ENCODE results near the gene THSD4. TPM values are rescaled to one million over a fixed set of nuclear protein-coding genes. Genes with fewer than 3 reads are reported as not detected.
A peak's percentile ranks its signal among the peaks of the same experiment; 100 is the strongest.

Gene THSD4
- total and polyA plus RNA-seq, 4 donors = 6.0 to 42.4 (median 18.5) TPM

- no peak for TF ChIP-seq CTCF (IDR thresholded peaks at IDR 0.05; ENCODE audit: control extremely low read depth, extremely low read depth)
- DNase-seq (no peak), ATAC-seq (ENCODE audit: insufficient read depth, low FRiP score) (peak; percentile 62)
- Histone ChIP-seq H3K9ac (ENCODE audit: insufficient read depth in 1 of 2, low read length in 2 of 2) (peak overlapping the region in 1 of 2 donors; percentile 47), H3K9me3 (ENCODE audit: control insufficient read depth in 4 of 4, insufficient read depth in 3 of 4, low read length in 3 of 4) (no peaks in the 10 kb centered on the region), H3K27me3 (ENCODE audit: control insufficient read depth in 3 of 3, insufficient read depth in 3 of 3, low read length in 2 of 3) (no peaks in the 10 kb centered on the region), H3K36me3 (ENCODE audit: control insufficient read depth in 4 of 4, insufficient read depth in 4 of 4, low read length in 4 of 4) (no peaks in the 10 kb centered on the region), H3K4me3 (no peak overlapping the region), H3K4me1 (ENCODE audit: control insufficient read depth in 5 of 5, insufficient read depth in 5 of 5, low read length in 5 of 5) (peaks cover 7 to 66% (median 22%) of the 10 kb centered on the region in 5 donors), H3K27ac (ENCODE audit: low read depth in 1 of 2, low read length in 1 of 2) (peak overlapping the region; percentile 54 to 80)
- WGBS, 2 donors = 65 to 82% methylated on average over 14 of the region's 14 CpGs
Measured at GRCh38 chr15:71329497-71330260, 214.4 kb downstream of the THSD4 start.

- Histone ChIP-seq H3K27me3 (ENCODE audit: control insufficient read depth in 3 of 3, insufficient read depth in 3 of 3, low read length in 2 of 3) (no peaks in the 10 kb centered on the region), H3K36me3 (ENCODE audit: control insufficient read depth in 4 of 4, insufficient read depth in 4 of 4, low read length in 4 of 4) (no peaks in the 10 kb centered on the region), H3K4me3 (no peak overlapping the region), H3K9me3 (ENCODE audit: control insufficient read depth in 4 of 4, insufficient read depth in 3 of 4, low read length in 3 of 4) (no peaks in the 10 kb centered on the region), H3K27ac (ENCODE audit: low read depth in 1 of 2, low read length in 1 of 2) (peak overlapping the region in 1 of 2 donors; percentile 80), H3K9ac (ENCODE audit: insufficient read depth in 1 of 2, low read length in 2 of 2) (no peak overlapping the region), H3K4me1 (ENCODE audit: control insufficient read depth in 5 of 5, insufficient read depth in 5 of 5, low read length in 5 of 5) (peaks cover 7 to 76% (median 22%) of the 10 kb centered on the region in 5 donors)
- no peak for DNase-seq
- ATAC-seq (ENCODE audit: insufficient read depth, low FRiP score) = no peak
- TF ChIP-seq CTCF (IDR thresholded peaks at IDR 0.05; ENCODE audit: control extremely low read depth, extremely low read depth) = no peak
- 90 to 91% methylated on average over 11 of the region's 11 CpGs for WGBS, 2 donors
Measured at GRCh38 chr15:71330638-71331162, 215.4 kb downstream of the THSD4 start.

- ATAC-seq (ENCODE audit: insufficient read depth, low FRiP score) = no peak
- Histone ChIP-seq H3K9me3 (ENCODE audit: control insufficient read depth in 4 of 4, insufficient read depth in 3 of 4, low read length in 3 of 4) (no peaks in the 10 kb centered on the region), H3K36me3 (ENCODE audit: control insufficient read depth in 4 of 4, insufficient read depth in 4 of 4, low read length in 4 of 4) (no peaks in the 10 kb centered on the region), H3K4me1 (ENCODE audit: control insufficient read depth in 5 of 5, insufficient read depth in 5 of 5, low read length in 5 of 5) (peaks cover 7 to 80% (median 22%) of the 10 kb centered on the region in 5 donors), H3K27ac (ENCODE audit: low read depth in 1 of 2, low read length in 1 of 2) (peak overlapping the region in 1 of 2 donors; percentile 3), H3K9ac (ENCODE audit: insufficient read depth in 1 of 2, low read length in 2 of 2) (no peak overlapping the region), H3K27me3 (ENCODE audit: control insufficient read depth in 3 of 3, insufficient read depth in 3 of 3, low read length in 2 of 3) (no peaks in the 10 kb centered on the region), H3K4me3 (no peak overlapping the region)
- DNase-seq = peak in 1 of 3 donors; percentile 42
- TF ChIP-seq CTCF (IDR thresholded peaks at IDR 0.05; ENCODE audit: control extremely low read depth, extremely low read depth) = no peak
- 91 to 95% methylated on average over 4 of the region's 4 CpGs for WGBS, 2 donors
Measured at GRCh38 chr15:71331173-71331572, 215.9 kb downstream of the THSD4 start.

Data from lung (tissue), 12 donors.